Measurements from ENCODE around the gene PTTG1. TPM values are rescaled to one million over a fixed set of nuclear protein-coding genes. Genes with fewer than 3 reads are reported as not detected.
A peak's percentile ranks its signal among the peaks of the same experiment; 100 is the strongest.

The PTTG1 gene
- total RNA-seq, 1 donor from 2014 or later, result 425 TPM

- Histone ChIP-seq H3K4me1 (peaks cover 30% of the 10 kb centered on the region), H3K36me3 (peaks cover 32% of the 10 kb centered on the region), H3K27ac (no peak overlapping the region), H3K9me3 (ENCODE audit: low read depth) (no peaks in the 10 kb centered on the region), H3K4me2 (no peak overlapping the region), H3K27me3 (no peaks in the 10 kb centered on the region), H3F3A (ENCODE audit: low read depth) (peaks cover 13% of the 10 kb centered on the region), H4K20me1 (ENCODE audit: low read depth) (peaks cover 37% of the 10 kb centered on the region), H3K9ac (no peak overlapping the region), H2AFZ (replicated peaks) (no peak overlapping the region), H3K4me3 (no peak overlapping the region), H3K79me2 (ENCODE audit: low read depth) (peaks cover 39% of the 10 kb centered on the region)
- TF ChIP-seq EZH2 (IDR thresholded peaks at IDR 0.05) (no peak), EZH2phosphoT487 (IDR thresholded peaks at IDR 0.05) (no peak)
- TF ChIP-seq, protein P1, sequence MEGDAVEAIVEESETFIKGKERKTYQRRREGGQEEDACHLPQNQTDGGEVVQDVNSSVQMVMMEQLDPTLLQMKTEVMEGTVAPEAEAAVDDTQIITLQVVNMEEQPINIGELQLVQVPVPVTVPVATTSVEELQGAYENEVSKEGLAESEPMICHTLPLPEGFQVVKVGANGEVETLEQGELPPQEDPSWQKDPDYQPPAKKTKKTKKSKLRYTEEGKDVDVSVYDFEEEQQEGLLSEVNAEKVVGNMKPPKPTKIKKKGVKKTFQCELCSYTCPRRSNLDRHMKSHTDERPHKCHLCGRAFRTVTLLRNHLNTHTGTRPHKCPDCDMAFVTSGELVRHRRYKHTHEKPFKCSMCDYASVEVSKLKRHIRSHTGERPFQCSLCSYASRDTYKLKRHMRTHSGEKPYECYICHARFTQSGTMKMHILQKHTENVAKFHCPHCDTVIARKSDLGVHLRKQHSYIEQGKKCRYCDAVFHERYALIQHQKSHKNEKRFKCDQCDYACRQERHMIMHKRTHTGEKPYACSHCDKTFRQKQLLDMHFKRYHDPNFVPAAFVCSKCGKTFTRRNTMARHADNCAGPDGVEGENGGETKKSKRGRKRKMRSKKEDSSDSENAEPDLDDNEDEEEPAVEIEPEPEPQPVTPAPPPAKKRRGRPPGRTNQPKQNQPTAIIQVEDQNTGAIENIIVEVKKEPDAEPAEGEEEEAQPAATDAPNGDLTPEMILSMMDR (IDR thresholded peaks at IDR 0.05), result no peak
- peaks cover 27% of the 10 kb centered on the region for H3K36me3 Mint-ChIP-seq
- no peaks in the 10 kb centered on the region for H3K27me3 Mint-ChIP-seq (ENCODE audit: insufficient read depth, low read depth)
- no peak overlapping the region for H3K4me3 Mint-ChIP-seq
- DNase-seq (ENCODE audit: low spot score), result no peak
- H3K4me1 Mint-ChIP-seq, result peaks cover 30% of the 10 kb centered on the region
- no peaks in the 10 kb centered on the region for H3K9me3 Mint-ChIP-seq
- no peak overlapping the region for H3K27ac Mint-ChIP-seq
These were observed 6.0 kb downstream of the PTTG1 start for GRCh38 chr5:160427607-160428006.

GRCh38 chr5:160432196-160432595 is 10.5 kb downstream of the PTTG1 start:
- H3K36me3 ChIP-seq, result peaks cover 13% of the 10 kb centered on the region
- H3K27ac ChIP-seq, result no peak overlapping the region
- H3F3A ChIP-seq (ENCODE audit: low read depth), result peaks cover 20% of the 10 kb centered on the region
- H3K27me3 Mint-ChIP-seq (ENCODE audit: insufficient read depth, low read depth), result no peaks in the 10 kb centered on the region
- no peak overlapping the region for H2AFZ ChIP-seq (replicated peaks)
- H4K20me1 ChIP-seq (ENCODE audit: low read depth), result peaks cover 7% of the 10 kb centered on the region
- H3K4me1 Mint-ChIP-seq, result peaks cover 24% of the 10 kb centered on the region
- no peak for TF ChIP-seq EZH2 (IDR thresholded peaks at IDR 0.05)
- TF ChIP-seq EZH2phosphoT487 (IDR thresholded peaks at IDR 0.05), result no peak
- TF ChIP-seq, protein P1 (IDR thresholded peaks at IDR 0.05), result no peak
- H3K4me3 Mint-ChIP-seq, result no peak overlapping the region
- no peak overlapping the region for H3K9ac ChIP-seq
- DNase-seq (ENCODE audit: low spot score), result no peak
- H3K9me3 ChIP-seq (ENCODE audit: low read depth), result no peaks in the 10 kb centered on the region
- H3K4me3 ChIP-seq, result no peak overlapping the region
- H3K27ac Mint-ChIP-seq, result no peak overlapping the region
- no peaks in the 10 kb centered on the region for H3K79me2 ChIP-seq (ENCODE audit: low read depth)
- H3K9me3 Mint-ChIP-seq, result no peaks in the 10 kb centered on the region
- peaks cover 12% of the 10 kb centered on the region for H3K4me1 ChIP-seq
- no peak overlapping the region for H3K4me2 ChIP-seq
- H3K36me3 Mint-ChIP-seq, result peaks cover 19% of the 10 kb centered on the region
- no peaks in the 10 kb centered on the region for H3K27me3 ChIP-seq

- peak overlapping the region; percentile 52 for H3K27ac Mint-ChIP-seq
- Histone ChIP-seq H3K36me3 (peaks cover 8% of the 10 kb centered on the region), H3K4me3 (no peak overlapping the region), H3K79me2 (ENCODE audit: low read depth) (no peaks in the 10 kb centered on the region), H4K20me1 (ENCODE audit: low read depth) (peaks cover 5% of the 10 kb centered on the region), H3K9me3 (ENCODE audit: low read depth) (no peaks in the 10 kb centered on the region), H3K4me2 (no peak overlapping the region), H2AFZ (replicated peaks) (no peak overlapping the region), H3K4me1 (peaks cover 12% of the 10 kb centered on the region), H3K9ac (no peak overlapping the region), H3K27ac (no peak overlapping the region), H3K27me3 (no peaks in the 10 kb centered on the region), H3F3A (ENCODE audit: low read depth) (peaks cover 20% of the 10 kb centered on the region)
- no peak overlapping the region for H3K4me3 Mint-ChIP-seq
- H3K9me3 Mint-ChIP-seq, result no peaks in the 10 kb centered on the region
- TF ChIP-seq EZH2 (IDR thresholded peaks at IDR 0.05) (no peak), EZH2phosphoT487 (IDR thresholded peaks at IDR 0.05) (no peak)
- TF ChIP-seq, protein P1 (IDR thresholded peaks at IDR 0.05), result no peak
- no peaks in the 10 kb centered on the region for H3K27me3 Mint-ChIP-seq (ENCODE audit: insufficient read depth, low read depth)
- H3K4me1 Mint-ChIP-seq, result peaks cover 24% of the 10 kb centered on the region
- no peak for DNase-seq (ENCODE audit: low spot score)
- H3K36me3 Mint-ChIP-seq, result peaks cover 15% of the 10 kb centered on the region
These were observed 11.1 kb downstream of the PTTG1 start for GRCh38 chr5:160432787-160433186.

Data from neural progenitor cell (in vitro differentiated cells).